Islet of Langerhans (tissue), 1 donor: Measurements from ENCODE around the gene PMVK.

Source experiments
- FAIRE-seq: peaks from one replicate; lab custom pipeline; 2011; peaks lifted over from hg19 to GRCh38; lab: Jason Lieb, UNC

The PMVK gene

GRCh38 chr1:154945962-154946850, 9.7 kb upstream of the PMVK start:
- FAIRE-seq = no peak

- FAIRE-seq = no peak
These were observed 8.8 kb upstream of the PMVK start for GRCh38 chr1:154945160-154945961.

DNA sequence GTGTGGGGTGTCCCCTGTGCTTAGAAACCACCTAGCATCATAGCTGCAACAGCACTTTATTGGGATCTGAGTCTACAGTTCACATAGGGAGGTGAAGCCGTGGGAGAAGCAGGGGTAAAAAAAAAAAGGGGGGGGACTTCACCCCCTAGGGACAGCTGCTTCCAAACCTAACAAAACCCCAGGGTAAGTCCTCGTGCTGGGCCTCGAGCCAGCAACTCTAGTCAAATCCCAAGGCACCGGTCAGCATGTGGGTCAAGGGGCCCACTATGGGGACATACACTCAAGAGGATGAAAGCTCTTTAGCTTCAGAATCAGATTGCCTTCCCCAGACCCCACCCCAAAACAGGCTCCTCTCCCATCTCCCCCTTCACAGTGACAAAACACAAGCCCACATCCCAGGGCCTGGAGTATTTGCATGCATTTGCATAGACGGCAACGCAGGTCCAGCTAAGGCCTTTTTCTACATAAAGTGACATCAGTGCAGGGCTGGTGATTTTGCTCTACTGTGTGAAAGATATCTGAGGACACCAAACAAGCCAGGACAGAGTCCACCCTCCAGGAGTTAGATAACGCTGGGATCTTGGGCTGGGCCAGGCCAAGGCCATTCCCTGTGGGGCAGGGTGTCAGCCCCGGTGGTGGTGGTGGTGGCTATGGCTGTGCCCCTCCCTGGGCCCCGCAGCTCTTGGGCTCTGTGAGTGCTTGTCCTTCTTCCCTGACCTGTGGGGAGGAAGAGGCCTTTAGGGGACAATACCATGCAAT, 8.1 kb upstream of the PMVK start:
- no peak for FAIRE-seq

DNA sequence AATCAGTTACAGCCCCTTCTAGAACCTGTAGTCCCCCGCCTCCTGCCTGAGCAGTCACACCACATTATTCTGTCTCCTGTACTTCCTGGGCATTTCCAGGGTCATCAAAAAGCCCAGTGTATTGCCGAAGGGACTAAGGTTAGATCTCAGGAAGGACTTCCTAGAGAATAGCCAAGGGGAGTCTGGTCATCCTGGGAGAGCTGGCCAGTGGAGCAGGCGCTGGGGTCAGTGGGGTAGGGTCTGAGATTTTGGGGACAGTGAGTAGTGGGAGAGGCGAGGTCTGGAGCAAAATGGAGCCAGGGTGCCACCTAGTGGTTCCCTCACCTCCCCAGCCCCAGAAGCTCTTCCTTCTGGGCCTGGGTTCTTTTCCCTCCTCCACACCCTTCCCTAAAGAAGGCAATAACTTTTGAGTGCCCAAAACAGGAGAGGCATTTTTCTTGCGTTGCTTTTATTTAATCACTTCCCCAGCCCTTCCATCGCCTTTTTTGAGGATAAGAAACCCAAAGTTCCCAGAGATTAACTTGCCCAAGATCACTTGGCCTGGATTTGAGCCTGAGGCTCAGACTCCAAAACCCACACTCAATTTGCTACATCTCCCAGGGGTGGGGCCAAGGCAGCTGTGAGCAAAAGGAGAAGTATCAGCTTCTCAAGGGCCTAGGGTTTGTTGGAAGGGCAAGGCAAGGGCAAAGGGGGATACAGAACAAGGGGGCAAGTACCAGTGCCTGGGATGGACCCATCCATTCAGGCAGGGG, 7.3 kb upstream of the PMVK start:
- FAIRE-seq = no peak

GRCh38 chr1:154941333-154942013, 5.0 kb upstream of the PMVK start:
- no peak for FAIRE-seq

DNA sequence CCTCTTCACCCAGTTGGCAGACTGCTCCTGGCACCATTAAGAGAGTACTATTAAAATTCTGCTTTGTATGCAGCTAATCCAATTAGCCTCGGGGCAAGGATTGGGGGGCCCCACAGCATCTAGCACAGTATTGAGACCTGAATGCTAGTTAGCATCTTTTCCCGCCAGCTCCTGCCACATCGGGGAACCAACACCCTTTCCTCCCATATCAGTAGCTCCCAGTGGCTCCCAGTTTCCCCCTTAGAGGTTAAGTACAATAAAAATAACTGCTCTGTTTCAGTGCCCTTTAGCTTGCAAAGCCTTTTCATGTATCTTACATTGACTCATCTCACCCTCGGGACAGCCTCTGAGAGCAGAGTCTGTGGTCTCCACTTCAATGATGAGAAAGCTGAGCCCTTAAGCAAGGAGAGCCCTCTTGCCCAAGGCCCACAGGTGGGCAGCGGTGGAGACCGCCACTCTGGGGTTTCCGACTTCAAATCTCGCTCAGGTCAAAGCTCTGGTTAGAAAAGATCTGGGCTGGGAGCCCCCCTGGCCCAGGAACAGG, 4.2 kb upstream of the PMVK start:
- FAIRE-seq = no peak

DNA sequence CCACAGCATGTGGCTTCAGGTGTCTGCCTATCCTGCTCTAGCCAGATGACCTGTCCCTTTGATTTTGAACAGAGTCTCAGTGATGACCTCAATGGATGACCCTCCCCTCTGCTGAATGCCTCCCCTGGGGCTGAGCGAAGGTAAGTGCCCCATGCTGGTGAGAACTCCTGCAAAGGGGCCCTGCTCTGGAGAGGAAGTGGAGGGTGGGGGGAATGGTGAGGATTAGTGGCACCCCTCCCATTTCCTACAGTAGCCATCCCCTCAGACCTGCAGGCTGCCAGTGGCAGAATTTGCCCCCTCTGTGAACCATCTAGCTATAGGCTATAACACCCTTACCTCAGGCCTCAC, 3.7 kb upstream of the PMVK start:
- FAIRE-seq = no peak

DNA sequence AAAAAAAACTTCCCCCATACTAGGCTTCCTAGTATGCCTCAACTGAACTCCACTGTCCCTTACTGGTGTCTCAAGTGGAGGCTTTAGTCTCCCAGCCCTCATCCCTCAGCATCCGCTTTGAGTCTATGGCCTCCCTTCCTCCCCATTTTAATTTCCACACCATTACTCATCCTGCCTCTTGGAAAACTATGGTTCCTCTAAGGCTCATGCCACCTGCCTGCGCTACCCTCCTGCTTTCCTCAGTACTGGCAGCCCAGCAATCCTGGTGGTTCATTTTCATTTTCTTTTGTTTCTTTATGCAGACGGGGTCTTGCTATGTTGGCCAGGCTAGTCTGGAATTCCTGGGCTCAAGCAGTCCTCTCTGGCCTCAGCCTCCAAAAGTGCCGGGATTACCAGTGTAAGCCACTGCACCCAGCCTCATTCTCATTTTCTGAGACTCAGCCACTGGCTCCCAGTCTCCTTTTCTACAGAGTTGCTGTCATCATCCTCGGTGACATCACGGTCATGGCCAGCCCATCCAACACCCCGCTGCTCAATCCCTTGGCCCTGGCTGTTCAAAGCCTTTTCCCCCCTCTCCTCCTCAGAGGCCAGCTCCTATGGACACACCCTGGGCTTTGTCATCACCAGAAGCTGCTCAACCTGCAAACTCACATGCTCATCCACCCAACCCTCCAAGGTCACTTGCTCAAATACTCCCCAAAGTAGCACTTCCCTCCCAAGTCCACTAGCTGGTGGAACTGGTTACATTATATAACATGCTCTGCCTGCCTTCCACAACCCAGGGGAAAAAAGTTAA, 2.3 kb upstream of the PMVK start:
- no peak for FAIRE-seq

GRCh38 chr1:154937988-154938386, 1.5 kb upstream of the PMVK start:
- FAIRE-seq = no peak

- FAIRE-seq = no peak
These were observed 817 bp upstream of the PMVK start for GRCh38 chr1:154937085-154937987.

DNA sequence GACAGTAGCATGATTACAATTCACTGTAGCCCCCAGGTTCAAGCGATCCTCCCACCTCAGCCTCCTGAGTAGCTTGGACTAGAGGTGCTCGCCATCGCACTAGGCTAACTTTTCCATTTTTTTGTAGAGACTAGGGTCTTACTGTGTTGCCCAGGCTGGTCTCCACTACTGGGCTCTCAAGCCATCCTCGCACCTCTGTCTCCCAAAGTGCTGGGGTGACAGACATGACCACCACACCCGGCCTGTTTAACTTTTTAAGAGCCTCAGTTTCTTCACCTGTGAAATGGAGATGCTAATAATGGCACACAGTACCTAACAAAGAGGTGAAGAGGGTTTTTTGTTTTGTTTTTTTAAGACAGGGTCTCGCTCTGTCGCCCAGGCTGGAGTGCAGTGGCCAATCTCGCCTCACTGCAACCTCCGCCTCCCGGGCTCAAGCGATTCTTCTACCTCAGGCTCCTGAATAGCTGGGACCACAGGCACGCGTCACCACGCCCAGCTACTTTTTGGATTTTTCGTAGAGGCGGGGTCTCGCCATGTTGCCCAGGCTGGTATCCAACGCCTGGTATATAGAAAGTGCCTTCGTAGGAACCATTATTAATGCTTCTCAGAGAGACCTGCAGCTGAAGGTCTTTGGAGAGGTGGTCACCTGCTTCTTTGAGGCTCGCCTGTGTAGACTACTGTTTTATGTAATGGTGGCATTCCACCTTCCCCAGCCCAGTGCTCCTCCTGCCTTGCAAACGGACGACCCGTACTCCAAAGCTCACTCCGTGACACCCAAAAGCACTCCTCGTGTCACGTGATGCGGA, 567 bp downstream of the PMVK start:
- no peak for FAIRE-seq

GRCh38 chr1:154934358-154934948, 2.1 kb downstream of the PMVK start:
- FAIRE-seq = no peak

DNA sequence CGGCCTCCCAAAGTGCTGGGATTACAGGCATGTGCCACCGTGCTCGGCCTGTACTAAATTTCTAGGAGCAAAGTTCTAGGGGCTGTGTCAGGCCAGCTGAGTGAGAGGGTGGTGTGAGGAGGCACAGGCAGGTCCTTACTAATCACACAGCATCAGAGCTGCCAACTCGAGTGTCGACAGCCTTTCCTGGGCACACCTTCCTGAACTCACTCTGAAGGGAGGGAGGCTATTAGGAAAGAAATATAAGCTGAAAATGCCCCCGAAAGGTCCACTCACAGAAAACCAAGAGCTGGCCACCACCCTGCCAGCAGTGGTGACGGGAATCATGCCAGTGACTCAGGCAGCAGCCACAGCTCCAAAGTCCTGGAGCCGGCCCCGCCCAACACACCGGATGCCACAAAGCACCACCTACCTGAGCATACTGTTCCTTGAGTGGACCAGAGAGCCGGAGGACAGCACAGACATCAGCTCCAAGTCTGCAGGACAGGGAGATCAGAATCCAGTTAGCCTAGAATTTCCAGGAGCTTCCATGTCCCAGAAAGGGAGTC, 4.5 kb downstream of the PMVK start:
- FAIRE-seq = no peak

GRCh38 chr1:154926201-154926600, 10.3 kb downstream of the PMVK start:
- FAIRE-seq = no peak

DNA sequence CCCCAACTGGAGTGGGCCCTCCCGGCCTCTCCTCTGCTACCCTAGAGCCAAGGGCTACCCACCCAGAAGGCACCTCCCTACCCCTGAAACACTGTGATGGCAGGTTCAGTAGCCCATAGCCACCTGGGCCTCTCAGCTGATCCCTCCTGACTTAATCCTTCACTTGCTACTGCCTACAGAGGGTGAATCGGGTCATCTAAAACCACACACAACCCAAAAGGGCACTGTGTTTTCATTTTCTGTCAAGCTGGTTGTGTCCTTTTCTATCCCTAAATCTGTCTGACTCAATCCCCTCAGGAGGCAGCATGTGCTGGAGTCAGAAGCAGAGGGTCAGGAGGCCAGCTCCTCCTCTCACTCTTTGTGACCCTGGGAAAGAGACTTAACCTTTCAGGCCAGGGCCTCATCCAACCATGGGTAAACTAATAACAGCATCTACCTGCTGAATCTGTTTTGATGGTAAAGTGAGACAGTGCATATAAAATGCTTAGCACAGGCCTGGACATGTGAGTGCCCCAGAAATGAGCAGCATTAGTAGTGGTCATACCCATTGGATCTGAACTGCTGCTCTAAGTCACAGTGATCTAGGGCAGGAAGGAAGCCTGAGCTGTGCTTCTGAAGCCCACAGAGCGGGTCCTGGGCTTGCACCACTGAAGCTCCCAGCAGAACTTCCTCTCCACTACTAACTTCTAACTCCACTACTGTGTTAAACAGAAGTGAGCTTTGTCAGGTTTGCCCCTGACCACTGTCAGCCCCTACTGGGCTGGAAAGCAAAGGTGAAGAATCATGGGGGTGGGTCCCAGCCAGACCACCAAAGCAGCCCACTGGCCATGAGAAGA, 11.0 kb downstream of the PMVK start:
- FAIRE-seq = no peak

DNA sequence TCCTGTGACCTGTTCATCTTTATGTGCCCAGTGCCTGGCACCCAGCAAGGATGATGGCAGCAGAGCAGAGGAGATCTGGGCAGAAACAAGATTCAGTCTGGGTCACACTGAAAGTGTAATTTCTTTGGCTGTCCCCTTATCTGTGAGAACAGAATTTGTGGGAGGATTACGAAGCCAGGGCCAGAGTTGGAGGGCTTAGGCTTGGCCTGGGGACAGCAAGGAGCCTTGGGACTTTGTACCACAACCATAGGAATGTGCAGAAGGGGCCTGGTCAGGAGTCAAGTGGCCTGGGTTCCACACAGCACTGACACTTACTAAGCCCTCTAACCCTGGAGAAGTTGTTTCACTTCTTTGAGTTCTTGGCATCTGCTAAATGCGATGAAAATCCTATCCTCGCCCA, 12.8 kb downstream of the PMVK start:
- no peak for FAIRE-seq

GRCh38 chr1:154913273-154913672, 23.2 kb downstream of the PMVK start:
- FAIRE-seq = no peak
